Activated CD4-positive, alpha-beta T cell treated with anti-CD3 and anti-CD28 coated beads, Interleukin-2, Interleukin-4, amounts not matched to agents 100 ng/mL and 50 ng/mL, durations not matched to agents 16 hours and 8 hours (primary cell): Measurements from ENCODE around the gene MBNL3.
"Not testable (repeated sequence)": the region's sequence is repeated elsewhere in the genome, so short reads cannot be mapped to it uniquely, and the experiment has no call there.

Source experiments
- DNase-seq: peaks from one replicate; pipeline ENCODE4 v3.0.0-alpha.2; 2020; ENCODE audit warnings: low spot score

Gene MBNL3

GRCh38 chrX:132369617-132370326 is 119.1 kb downstream of the MBNL3 start:
- DNase-seq = no peak

GRCh38 chrX:132367984-132368383 is 120.9 kb downstream of the MBNL3 start:
- no peak for DNase-seq

GRCh38 chrX:132367314-132367713 is 121.5 kb downstream of the MBNL3 start:
- no peak for DNase-seq

GRCh38 chrX:132365490-132365889 is 123.3 kb downstream of the MBNL3 start:
- no peak for DNase-seq

GRCh38 chrX:132364313-132364712 is 124.5 kb downstream of the MBNL3 start:
- DNase-seq = no peak

- no peak for DNase-seq
Measured at GRCh38 chrX:132353430-132353829, 135.4 kb downstream of the MBNL3 start.

GRCh38 chrX:132336172-132336571 is 152.7 kb downstream of the MBNL3 start:
- DNase-seq = no peak

GRCh38 chrX:132333351-132333750 is 155.5 kb downstream of the MBNL3 start:
- DNase-seq = no peak

GRCh38 chrX:132331532-132331931 is 157.3 kb downstream of the MBNL3 start:
- DNase-seq = no peak

- DNase-seq = no peak
Measured at GRCh38 chrX:132331000-132331399, 157.8 kb downstream of the MBNL3 start.

- DNase-seq = no peak
Measured at GRCh38 chrX:132330156-132330729, 158.6 kb downstream of the MBNL3 start.

- DNase-seq = not testable (repeated sequence)
Measured at GRCh38 chrX:132326960-132327359, 161.9 kb downstream of the MBNL3 start.
